ENCODE data around the gene MYO10. TPM values are rescaled to one million over a fixed set of nuclear protein-coding genes. Genes with fewer than 3 reads are reported as not detected.
"Not testable (repeated sequence)": the region's sequence is repeated elsewhere in the genome, so short reads cannot be mapped to it uniquely, and the experiment has no call there.

Gene MYO10
- polyA plus RNA-seq, 1 donor: 30.7 TPM

DNA sequence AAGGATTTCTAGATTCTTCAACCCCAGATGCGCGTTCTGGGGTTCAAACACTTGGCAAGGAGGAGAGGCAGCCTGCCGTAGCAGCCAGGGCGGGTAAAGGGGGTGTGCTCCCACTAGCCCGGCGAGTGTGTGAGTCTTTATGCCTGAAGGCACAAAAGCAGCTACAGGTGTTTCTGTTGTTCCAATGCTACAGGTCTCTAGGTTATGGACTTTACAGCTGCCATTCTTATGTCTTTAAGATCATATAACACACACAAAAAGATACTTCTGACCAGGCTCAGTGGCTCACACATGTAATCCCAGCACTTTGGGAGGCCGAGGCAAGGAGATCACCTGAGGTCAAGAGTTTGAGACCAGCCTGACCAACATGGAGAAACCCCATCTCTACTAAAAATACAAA, 185.6 kb downstream of the MYO10 start:
- no peaks in the 10 kb centered on the region for H3K4me1 ChIP-seq (ENCODE audit: control insufficient read depth, insufficient read depth, low read length)
- H3K27me3 ChIP-seq (ENCODE audit: control insufficient read depth, insufficient read depth, low read length): no peaks in the 10 kb centered on the region
- no peak overlapping the region for H3K27ac ChIP-seq (ENCODE audit: low read length)
- no peaks in the 10 kb centered on the region for H3K9me3 ChIP-seq (ENCODE audit: control insufficient read depth, low read depth, low read length)
- DNase-seq: no peak
- 100% methylated on average over 2 of the region's 7 CpGs for WGBS (ENCODE audit: insufficient coverage, low lambda C conversion rate)
- H3K4me3 ChIP-seq (ENCODE audit: low read length): no peak overlapping the region
- H3K36me3 ChIP-seq (ENCODE audit: control insufficient read depth, insufficient read depth, low read length): peaks cover 36% of the 10 kb centered on the region

- H3K27me3 ChIP-seq (ENCODE audit: control insufficient read depth, insufficient read depth, low read length): no peaks in the 10 kb centered on the region
- peaks cover 32% of the 10 kb centered on the region for H3K36me3 ChIP-seq (ENCODE audit: control insufficient read depth, insufficient read depth, low read length)
- H3K4me1 ChIP-seq (ENCODE audit: control insufficient read depth, insufficient read depth, low read length): no peaks in the 10 kb centered on the region
- WGBS (ENCODE audit: insufficient coverage, low lambda C conversion rate): no CpG with 5 or more reads among the region's 4 CpGs
- no peaks in the 10 kb centered on the region for H3K9me3 ChIP-seq (ENCODE audit: control insufficient read depth, low read depth, low read length)
- no peak overlapping the region for H3K4me3 ChIP-seq (ENCODE audit: low read length)
- DNase-seq: no peak
- H3K27ac ChIP-seq (ENCODE audit: low read length): no peak overlapping the region
These were observed 186.5 kb downstream of the MYO10 start for GRCh38 chr5:16749626-16750025.

- 80% methylated on average over 2 of the region's 15 CpGs for WGBS (ENCODE audit: insufficient coverage, low lambda C conversion rate)
- H3K36me3 ChIP-seq (ENCODE audit: control insufficient read depth, insufficient read depth, low read length): peaks cover 24% of the 10 kb centered on the region
- H3K9me3 ChIP-seq (ENCODE audit: control insufficient read depth, low read depth, low read length): no peaks in the 10 kb centered on the region
- no peaks in the 10 kb centered on the region for H3K27me3 ChIP-seq (ENCODE audit: control insufficient read depth, insufficient read depth, low read length)
- no peaks in the 10 kb centered on the region for H3K4me1 ChIP-seq (ENCODE audit: control insufficient read depth, insufficient read depth, low read length)
- no peak overlapping the region for H3K4me3 ChIP-seq (ENCODE audit: low read length)
- H3K27ac ChIP-seq (ENCODE audit: low read length): no peak overlapping the region
- DNase-seq: no peak
These were observed 191.8 kb downstream of the MYO10 start for GRCh38 chr5:16744164-16744880.

- H3K27ac ChIP-seq (ENCODE audit: low read length): no peak overlapping the region
- H3K36me3 ChIP-seq (ENCODE audit: control insufficient read depth, insufficient read depth, low read length): peaks cover 16% of the 10 kb centered on the region
- DNase-seq: no peak
- H3K9me3 ChIP-seq (ENCODE audit: control insufficient read depth, low read depth, low read length): no peaks in the 10 kb centered on the region
- no peak overlapping the region for H3K4me3 ChIP-seq (ENCODE audit: low read length)
- no peaks in the 10 kb centered on the region for H3K27me3 ChIP-seq (ENCODE audit: control insufficient read depth, insufficient read depth, low read length)
- H3K4me1 ChIP-seq (ENCODE audit: control insufficient read depth, insufficient read depth, low read length): no peaks in the 10 kb centered on the region
- 83% methylated on average over 1 of the region's 5 CpGs for WGBS (ENCODE audit: insufficient coverage, low lambda C conversion rate)
These were observed 193.2 kb downstream of the MYO10 start for GRCh38 chr5:16742938-16743337.

DNA sequence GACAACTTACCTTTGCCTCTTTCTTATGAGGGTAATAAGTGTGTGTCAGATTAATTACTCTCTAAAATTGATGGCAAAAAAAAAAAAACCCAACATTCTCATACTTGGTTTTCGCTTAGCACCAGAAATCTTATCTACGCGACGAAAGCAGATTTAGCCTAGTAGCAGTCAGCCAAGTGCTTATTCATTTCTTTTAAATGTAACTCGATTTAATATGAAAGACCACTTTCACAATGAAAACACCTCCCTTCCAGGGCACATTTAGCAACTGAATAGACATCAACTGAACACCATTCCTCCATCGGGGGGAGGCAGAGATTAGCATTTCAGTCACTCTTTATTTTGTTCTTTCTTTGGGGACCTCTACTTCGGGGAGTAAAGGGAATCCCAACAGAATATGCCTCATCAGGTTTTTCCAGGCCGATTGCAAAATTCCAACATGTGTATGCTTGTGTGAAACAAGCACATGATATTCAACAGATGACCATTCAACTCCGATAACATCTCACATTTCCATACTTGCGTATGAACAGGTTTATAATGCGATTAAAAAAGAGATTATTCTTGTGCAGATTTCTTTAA, 195.2 kb downstream of the MYO10 start:
- H3K9me3 ChIP-seq (ENCODE audit: control insufficient read depth, low read depth, low read length): no peaks in the 10 kb centered on the region
- no peaks in the 10 kb centered on the region for H3K27me3 ChIP-seq (ENCODE audit: control insufficient read depth, insufficient read depth, low read length)
- H3K36me3 ChIP-seq (ENCODE audit: control insufficient read depth, insufficient read depth, low read length): peaks cover 8% of the 10 kb centered on the region
- no peak overlapping the region for H3K27ac ChIP-seq (ENCODE audit: low read length)
- peaks cover 7% of the 10 kb centered on the region for H3K4me1 ChIP-seq (ENCODE audit: control insufficient read depth, insufficient read depth, low read length)
- WGBS (ENCODE audit: insufficient coverage, low lambda C conversion rate): 91% methylated on average over 3 of the region's 11 CpGs
- no peak for DNase-seq
- H3K4me3 ChIP-seq (ENCODE audit: low read length): no peak overlapping the region

- no peaks in the 10 kb centered on the region for H3K27me3 ChIP-seq (ENCODE audit: control insufficient read depth, insufficient read depth, low read length)
- no peak for DNase-seq
- H3K9me3 ChIP-seq (ENCODE audit: control insufficient read depth, low read depth, low read length): no peaks in the 10 kb centered on the region
- 79% methylated on average over 6 of the region's 17 CpGs for WGBS (ENCODE audit: insufficient coverage, low lambda C conversion rate)
- H3K27ac ChIP-seq (ENCODE audit: low read length): no peak overlapping the region
- no peak overlapping the region for H3K4me3 ChIP-seq (ENCODE audit: low read length)
- H3K4me1 ChIP-seq (ENCODE audit: control insufficient read depth, insufficient read depth, low read length): peaks cover 13% of the 10 kb centered on the region
- H3K36me3 ChIP-seq (ENCODE audit: control insufficient read depth, insufficient read depth, low read length): peaks cover 8% of the 10 kb centered on the region
These were observed 195.8 kb downstream of the MYO10 start for GRCh38 chr5:16740066-16740810.

DNA sequence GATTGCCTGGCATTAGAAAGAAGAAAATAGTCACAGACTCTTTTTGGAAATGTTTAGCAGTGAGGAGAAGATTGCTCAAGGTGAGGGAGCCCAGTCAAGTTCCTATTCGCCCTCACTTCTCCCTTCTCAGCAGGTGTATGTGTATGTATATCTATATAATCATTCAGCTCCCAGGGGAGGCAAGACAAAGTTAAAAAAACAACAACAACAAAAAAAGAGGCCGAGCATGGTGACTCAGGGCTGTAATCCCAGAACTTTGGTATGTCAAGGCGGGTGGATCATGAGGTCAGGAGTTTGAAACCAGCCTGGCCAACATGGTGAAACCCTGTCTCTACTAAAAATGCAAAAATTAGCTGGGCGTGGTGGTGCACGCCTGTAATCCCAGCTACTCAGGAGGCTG, 197.7 kb downstream of the MYO10 start:
- Histone ChIP-seq H3K4me3 (ENCODE audit: low read length) (peak overlapping the region; percentile 36), H3K4me1 (ENCODE audit: control insufficient read depth, insufficient read depth, low read length) (peaks cover 22% of the 10 kb centered on the region), H3K27ac (ENCODE audit: low read length) (peak overlapping the region; percentile 96)
- not testable (repeated sequence) for H3K27me3 ChIP-seq (ENCODE audit: control insufficient read depth, insufficient read depth, low read length); DNase-seq; H3K36me3 ChIP-seq (ENCODE audit: control insufficient read depth, insufficient read depth, low read length); H3K9me3 ChIP-seq (ENCODE audit: control insufficient read depth, low read depth, low read length)
- WGBS (ENCODE audit: insufficient coverage, low lambda C conversion rate): 14% methylated on average over 1 of the region's 5 CpGs

DNA sequence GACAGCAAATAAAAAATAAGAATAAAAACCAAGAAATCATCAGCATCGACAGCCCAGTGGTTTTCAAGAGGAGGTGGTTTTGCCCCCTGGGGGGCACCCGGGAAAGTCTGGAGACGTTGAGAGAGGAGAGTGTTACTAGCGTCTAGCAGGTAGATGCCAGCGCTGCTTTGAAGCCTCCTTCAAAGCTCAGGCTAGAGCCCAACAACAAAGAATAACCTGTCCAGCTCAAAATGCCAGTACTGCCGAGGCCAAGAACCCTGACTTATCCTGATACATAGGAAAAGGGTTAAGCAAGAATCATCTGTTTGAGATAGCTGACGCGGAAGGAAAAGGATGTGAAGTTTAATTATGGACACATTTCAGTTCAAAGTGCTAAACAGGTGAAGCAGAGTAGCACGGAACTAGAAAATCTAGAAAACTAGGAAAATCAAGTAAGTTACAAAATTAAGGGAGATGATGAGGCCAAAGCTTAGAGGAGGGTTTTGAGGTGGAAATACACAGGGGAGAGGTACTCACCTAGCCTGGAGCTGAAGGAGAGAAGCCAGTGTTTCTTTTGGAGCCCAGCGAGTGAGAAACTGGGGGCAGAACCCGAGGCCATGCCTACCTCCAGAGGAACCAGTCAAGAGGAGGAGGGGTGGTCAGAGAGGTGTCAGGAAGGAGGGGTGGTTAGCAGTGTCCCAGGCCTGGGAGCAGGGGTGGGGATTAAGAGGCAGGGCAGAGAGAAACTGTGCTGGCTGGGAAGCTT, 198.3 kb downstream of the MYO10 start:
- Histone ChIP-seq H3K27me3 (ENCODE audit: control insufficient read depth, insufficient read depth, low read length) (no peaks in the 10 kb centered on the region), H3K4me3 (ENCODE audit: low read length) (peak overlapping the region; percentile 36), H3K4me1 (ENCODE audit: control insufficient read depth, insufficient read depth, low read length) (peaks cover 26% of the 10 kb centered on the region), H3K36me3 (ENCODE audit: control insufficient read depth, insufficient read depth, low read length) (peaks cover 9% of the 10 kb centered on the region), H3K27ac (ENCODE audit: low read length) (peak overlapping the region; percentile 96), H3K9me3 (ENCODE audit: control insufficient read depth, low read depth, low read length) (no peaks in the 10 kb centered on the region)
- 37% methylated on average over 3 of the region's 11 CpGs for WGBS (ENCODE audit: insufficient coverage, low lambda C conversion rate)
- peak; percentile 51 to 82 for DNase-seq

DNA sequence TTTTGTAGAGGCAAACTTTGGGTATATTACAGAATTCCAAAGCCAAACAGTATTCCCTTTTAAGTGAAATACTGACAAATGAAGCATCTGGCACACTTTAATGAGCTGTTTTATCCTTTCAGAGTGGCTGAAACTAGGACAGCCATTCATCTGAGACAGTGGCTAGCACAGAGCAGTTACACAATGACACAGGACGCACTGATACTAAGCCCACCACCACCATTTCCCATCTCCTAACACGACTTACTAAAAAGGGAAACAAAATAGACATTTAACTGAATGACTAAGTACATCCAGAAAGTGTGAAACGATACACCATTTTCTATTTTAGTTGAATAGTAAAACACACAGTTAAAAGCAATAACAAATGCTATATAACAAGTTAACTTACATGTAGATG, 198.9 kb downstream of the MYO10 start:
- peak in 1 of 2 donors; percentile 43 for DNase-seq
- Histone ChIP-seq H3K4me1 (ENCODE audit: control insufficient read depth, insufficient read depth, low read length) (peaks cover 26% of the 10 kb centered on the region), H3K36me3 (ENCODE audit: control insufficient read depth, insufficient read depth, low read length) (peaks cover 13% of the 10 kb centered on the region), H3K27me3 (ENCODE audit: control insufficient read depth, insufficient read depth, low read length) (no peaks in the 10 kb centered on the region), H3K9me3 (ENCODE audit: control insufficient read depth, low read depth, low read length) (no peaks in the 10 kb centered on the region), H3K27ac (ENCODE audit: low read length) (peak overlapping the region; percentile 96), H3K4me3 (ENCODE audit: low read length) (peak overlapping the region; percentile 36)
- WGBS (ENCODE audit: insufficient coverage, low lambda C conversion rate): 0% methylated on average over 1 of the region's 3 CpGs
